TTC549 (cell line): ENCODE measurements around the gene GFRA1.

Experiments
- FAIRE-seq: peaks from 2 replicates; lab custom pipeline; 2012; peaks lifted over from hg19 to GRCh38; lab: Jason Lieb, UNC

Gene GFRA1

DNA sequence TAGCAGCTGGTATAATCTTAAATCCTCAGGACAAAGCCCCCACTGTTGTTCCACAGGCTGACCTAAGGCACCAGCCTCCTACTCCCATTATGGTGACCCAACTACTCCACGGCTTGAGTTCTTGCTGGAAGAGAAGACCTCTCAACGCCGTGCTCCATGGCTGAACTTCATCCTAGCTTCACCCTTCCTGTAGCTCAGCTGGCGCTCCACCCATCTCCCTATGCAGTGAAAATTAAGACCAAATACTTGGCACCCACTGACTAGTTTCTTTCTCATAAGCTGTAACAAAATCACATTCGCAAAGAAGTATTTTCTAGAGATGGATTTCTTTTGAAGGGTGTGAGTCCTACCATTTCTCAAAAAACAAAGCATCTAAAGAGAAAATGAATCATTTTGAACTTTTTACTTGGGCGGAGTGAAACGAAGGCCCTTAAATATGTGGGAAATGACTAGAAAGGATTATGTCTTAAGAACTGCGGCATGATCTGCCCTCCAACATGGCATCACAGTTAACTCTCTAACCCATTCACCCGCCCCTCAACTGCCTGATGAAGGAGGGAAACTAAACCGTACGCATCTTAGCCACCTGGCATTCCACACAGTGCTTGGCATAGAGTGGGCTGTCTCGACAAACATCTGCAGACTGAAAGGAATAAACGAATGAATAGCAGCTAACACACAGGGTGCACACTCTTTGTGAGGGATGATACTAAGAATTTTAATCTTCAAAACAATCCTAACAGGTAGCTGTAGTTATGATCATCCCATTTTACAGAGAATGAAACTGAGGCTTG lies 32.7 kb downstream of the GFRA1 start:
- no peak for FAIRE-seq

DNA sequence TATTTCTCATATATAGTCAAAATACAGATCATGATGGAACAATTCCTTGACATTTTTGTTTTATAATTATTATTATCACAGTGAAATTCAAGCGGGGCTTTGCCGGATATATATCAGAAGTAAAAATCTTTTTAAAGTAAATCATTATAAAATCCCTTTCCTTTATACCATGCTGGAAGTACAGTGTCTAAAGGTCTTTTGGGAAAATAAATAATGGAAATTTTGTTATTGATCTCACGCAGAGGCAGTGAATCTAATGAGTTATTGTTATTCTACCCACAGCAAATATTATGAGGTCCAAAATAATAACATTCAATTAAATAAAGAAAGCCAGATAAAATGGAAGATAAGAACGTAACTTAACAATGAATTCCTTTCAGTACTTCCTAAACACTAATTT lies 33.8 kb downstream of the GFRA1 start:
- FAIRE-seq: no peak

DNA sequence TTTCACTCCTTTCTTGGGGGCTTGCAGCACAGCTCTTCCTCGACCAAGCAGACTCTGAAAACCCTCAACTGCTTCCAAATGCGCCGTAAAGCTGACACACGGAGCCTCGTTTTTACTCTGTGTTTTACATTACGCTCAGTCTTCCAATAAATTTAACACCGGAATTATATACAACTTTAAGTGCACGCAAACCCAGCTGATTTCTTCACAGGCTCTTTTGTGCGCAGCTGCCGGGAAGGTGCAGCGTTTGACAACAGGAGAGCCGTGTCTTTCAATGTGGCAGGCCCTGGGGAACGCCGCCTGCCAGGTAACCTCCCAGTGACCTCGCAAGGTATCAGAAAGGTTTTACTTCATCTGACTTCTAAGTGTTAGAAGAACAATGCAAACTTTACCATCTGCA lies 35.0 kb downstream of the GFRA1 start:
- no peak for FAIRE-seq

DNA sequence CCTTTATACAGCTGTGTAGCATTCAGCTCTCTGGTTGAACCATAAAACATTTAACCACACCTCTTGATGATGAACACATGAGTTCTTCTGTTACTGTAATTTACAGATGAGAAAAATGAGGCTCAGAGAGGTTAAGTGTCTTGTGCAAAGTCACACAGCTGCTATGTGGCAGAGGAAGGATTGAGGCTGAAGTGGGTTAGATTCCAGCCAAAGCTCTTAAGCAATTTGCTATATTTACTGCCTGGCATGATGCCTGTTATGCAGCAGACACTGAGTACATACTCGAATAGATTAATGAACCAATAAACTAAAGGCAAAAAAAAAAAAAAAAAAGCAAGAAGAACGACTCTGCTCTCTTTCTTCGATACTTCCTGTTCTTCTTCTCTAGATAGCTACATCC lies 35.7 kb downstream of the GFRA1 start:
- no peak for FAIRE-seq

DNA sequence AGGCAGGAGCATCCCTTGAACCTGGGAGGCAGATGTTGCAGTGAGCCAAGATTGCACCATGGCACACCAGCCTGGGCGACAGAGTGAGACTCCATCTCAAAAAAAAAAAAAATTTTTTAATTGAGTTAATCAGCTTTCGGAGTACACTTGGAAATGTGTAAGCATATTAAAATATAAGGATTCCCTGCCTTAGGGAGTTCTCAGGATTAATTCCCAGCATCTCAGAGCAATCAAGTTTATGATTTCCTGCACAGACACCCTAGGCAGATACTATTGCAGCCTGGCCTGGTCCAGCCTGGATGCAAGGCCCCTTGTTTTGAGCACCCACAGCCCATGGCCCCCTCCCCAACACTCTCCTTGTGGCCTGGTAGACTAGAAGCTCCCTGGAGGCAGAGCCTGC lies 39.8 kb downstream of the GFRA1 start:
- no peak for FAIRE-seq

DNA sequence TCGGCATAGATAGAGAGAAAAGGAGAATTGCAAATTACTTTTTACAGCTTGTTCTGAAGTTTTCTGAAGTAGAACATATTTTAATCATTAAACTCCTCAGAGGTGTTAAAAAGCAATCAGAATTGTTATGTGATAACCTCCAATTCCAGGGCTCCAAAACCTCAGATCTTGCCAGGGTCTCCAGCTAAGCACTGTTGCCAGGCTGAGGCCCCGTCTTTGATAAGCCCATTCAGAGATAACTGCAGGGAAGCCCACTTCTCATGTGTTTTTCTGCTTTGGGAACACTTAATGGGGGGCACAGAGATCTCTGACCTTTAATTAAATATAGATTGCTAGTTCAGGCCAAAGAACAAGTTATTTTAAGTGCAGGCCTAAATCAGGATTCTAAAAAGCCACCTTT lies 40.4 kb downstream of the GFRA1 start:
- FAIRE-seq: no peak

DNA sequence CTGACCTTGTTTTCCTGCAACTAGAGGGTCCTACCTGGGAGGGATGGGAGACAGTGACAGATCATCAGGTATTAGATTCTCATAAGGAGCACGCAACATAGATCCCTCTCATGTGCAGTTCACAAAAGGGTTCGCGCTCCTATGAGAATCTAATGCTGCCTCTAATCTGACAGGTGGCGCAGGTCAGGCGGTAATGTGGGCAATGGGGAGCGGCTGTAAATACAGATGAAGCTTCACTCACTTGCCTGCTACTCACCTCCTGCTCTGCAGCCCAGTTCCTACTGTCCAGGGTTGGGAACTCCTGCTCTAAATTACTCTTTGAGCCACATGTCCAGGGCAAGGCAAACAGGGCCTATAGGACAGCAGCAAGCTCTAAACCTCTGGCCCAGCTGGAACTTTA lies 46.2 kb downstream of the GFRA1 start:
- FAIRE-seq: no peak

DNA sequence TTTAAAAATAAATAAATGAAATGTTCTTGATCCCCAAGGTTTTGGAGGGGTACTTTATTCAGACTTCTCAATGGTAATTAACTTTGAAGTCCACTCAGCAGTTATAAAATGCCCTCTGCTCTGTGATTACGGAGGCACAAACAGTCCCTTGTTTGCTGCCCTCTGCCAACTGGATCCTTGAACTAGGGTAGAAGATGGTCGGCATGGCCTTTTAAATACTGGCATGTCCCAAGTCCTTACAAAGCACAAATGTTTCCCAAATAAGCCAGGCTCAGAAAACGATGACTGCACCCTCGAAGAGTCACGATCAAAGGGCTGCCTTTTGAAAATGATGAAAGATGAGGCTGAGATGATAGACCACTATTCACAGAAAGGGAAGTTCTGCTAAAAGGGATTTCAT lies 47.0 kb downstream of the GFRA1 start:
- FAIRE-seq: no peak

DNA sequence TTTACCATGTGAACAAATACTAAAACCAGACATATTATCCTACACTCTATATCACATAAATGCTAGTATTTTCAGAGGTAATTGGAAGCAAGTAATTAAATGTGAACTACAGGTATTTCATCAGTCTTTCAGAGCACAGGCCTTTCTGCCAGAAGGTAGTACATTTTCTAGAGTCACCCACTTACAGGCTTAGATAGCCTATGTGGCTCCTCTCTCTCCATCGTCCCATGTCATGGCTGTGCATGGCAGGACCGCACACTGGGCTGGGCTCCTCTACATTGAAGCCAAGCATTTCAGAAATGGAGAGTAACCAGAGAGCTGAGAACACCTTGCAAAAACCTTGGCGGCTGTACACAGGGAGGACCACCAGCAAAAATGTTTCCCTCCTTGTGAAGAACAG lies 49.7 kb downstream of the GFRA1 start:
- FAIRE-seq: no peak

DNA sequence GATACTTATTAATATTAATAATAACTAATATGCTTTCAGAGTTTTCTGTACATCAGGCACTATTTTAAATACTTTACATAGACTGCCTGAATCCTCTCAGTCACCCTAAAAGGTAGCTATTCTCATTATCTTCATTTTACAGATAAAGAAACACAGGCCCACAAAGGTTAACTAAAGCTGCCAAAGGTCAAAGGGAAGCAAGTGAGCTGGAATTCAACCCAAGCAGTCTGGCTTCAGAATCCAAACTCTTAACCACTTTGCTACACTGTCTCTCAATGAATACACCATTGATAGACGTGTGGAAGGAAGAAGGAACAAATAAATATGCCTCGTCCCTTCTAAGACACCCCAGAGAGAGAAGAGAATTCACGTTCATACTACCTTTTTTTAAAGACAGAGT lies 52.0 kb downstream of the GFRA1 start:
- FAIRE-seq: no peak

DNA sequence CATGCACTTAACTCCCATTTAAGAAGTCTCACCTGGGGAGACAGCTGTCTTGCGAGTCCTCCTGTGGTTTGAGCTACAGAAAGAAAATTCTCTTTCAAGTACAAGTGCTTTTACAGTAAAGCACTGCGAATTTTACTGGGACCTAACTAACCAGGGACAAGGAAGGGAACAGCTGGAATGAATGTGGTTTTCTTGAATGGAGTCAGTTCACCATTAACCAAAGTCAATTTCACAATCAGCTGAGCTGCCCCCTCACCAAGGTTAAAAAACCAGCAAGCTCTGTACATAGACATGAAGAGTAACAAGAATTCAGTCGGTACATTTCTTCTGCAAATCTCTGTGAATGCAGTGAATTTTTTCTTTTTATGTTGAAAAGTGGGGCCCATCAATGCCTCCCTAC lies 56.3 kb downstream of the GFRA1 start:
- FAIRE-seq: no peak

DNA sequence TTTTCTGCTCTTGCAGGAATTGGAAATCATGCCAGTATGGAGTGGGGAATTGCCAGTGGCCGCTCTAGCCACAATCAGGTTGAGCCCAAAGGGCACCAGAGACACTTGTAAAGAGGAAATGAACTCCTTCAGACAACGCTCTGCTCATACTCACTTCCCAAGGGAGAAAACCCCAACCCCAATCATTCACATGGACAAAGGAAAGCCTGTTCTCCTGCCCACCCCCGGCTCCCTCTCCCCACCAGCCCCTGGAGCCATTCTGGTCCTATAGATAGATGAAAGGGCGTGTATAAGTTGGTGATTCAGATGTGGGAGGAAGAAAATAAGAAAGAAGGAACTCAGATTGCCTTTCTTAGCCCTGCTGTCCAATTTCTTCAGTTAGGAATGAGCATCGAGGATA lies 57.4 kb downstream of the GFRA1 start:
- FAIRE-seq: no peak

DNA sequence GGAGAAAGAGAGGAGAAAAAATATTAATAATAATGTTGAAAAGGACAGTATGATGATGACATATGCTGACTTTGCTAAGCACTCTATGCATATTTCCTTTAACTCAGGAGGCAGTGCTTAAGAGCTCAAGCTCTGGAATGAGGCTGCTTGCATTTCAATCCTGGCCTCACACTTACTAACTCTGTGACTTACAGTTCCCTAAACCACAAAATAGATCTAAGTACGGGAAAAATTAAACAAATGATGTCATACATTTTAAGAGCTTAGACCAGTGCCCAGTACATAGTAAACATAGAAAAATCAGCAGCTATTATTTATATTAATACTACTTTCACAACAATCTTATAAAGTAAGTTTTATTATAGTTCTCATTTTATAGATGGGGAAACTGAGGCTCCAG lies 61.3 kb downstream of the GFRA1 start:
- FAIRE-seq: no peak

DNA sequence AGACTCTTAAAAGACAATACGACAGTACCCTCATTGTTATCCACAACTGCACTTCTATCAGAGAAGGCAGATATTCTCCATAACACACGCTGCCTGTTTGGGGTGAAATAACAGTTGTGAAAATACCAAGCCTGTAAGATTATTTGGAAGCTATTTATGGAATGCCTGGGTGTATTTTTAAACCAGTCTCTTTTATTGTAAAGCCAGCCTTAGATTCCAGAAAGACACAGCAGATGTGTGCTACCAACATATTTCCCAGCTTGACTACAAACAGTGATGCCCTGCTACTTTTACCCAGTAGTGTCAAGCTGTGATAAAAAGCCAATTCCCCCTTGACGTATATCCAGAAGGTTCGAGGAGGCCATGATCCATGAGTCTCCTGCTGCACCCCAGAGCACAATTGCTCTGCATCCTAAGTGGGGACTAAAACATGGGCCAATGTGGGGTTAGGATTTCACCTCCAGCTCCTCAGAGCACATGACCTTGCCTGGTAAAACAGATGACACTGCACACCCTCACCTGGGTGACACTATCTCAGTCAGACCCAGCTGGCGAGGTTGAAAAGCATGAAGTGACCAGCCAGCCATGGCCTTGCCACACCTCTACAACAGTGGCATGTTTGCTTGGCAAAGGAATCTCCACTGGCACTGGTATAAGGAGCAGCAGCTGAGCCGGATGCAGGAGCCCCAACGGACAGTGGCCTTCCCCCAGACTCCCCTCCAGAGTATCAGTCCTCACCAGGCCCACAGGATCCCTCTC lies 62.2 kb downstream of the GFRA1 start:
- FAIRE-seq: no peak

DNA sequence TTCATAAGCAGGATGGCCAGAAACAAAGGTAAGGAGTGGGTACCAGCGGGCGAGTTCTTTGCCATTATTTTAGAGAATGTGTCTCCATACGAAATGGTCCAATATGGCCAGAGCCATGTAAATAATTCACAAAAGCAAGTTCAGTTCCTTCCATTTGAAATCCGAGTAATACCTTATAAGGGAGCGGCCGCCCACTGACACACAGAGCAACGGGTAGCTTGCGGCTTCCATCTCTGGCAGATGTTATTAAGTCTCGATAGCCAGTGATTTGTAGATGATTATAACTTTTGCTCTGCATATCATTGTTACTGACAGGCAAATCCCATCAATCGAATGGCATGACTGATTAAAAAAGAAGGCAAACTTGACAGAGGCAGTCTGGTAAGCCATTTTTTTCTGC lies 63.2 kb downstream of the GFRA1 start:
- no peak for FAIRE-seq

DNA sequence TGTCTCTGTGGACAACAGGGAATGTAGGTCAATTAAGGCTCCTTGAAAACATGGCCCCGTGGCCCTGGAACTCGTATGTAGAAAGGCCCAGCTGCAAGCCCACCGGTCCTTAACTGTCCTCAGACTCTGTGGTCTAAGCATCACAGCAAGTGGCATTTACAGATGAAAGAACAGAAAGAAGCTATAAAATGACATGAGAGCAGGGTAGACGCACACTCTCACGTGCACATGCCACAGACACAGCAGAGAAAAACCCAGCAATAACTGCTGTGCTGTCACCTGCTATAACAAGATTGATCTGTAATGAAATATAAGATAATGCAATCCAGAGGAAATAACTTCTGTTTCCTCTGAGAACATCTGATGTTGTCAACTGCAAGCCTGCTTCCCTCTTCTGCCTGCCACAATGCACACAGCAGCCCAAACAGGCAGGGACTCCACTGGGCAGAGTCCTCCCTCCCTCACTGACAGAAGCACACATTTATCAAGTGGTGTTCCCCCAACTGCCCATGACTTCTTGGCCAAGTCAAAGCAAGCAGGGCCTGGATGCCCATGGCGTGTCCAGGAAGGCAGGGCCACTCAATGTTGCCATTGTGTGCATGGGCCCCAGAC lies 63.9 kb downstream of the GFRA1 start:
- no peak for FAIRE-seq

DNA sequence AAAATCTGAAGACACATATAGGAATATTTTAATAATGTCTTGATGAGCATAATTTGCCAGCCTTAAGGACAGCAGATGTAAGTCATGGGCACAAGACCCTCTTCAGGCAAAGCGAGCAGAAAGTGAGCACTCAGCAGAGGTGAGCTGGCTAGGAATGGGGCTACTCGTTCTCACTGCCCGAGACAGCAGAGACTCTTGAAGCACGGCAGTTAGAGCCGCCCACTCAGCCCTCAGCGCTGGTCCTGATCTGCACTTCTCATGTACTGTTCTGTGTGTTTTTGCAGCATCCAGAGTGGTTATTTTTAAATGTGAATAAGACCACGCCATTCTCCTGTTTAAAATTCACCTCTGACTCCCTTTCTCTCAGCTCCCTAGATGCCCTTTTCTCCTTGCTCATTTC lies 65.3 kb downstream of the GFRA1 start:
- FAIRE-seq: no peak

DNA sequence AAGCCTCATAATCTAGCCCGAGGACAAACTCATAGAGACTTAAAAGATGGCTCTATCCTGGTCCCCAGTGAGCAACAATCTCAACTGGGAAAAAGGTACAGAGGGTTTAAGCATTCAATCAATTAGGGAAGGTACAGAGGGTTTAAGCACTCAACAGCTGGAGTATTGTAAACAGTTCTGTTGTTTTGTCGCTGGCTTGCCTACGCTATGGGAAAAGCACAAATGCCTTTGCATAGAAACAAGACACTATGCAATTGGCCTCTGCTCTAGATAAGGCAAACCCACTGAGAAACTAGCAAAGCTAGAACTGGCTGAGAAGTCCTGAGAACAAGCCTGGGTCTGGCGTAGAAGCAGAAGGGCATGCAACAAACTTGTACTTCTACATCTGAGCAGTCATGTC lies 69.3 kb downstream of the GFRA1 start:
- no peak for FAIRE-seq

DNA sequence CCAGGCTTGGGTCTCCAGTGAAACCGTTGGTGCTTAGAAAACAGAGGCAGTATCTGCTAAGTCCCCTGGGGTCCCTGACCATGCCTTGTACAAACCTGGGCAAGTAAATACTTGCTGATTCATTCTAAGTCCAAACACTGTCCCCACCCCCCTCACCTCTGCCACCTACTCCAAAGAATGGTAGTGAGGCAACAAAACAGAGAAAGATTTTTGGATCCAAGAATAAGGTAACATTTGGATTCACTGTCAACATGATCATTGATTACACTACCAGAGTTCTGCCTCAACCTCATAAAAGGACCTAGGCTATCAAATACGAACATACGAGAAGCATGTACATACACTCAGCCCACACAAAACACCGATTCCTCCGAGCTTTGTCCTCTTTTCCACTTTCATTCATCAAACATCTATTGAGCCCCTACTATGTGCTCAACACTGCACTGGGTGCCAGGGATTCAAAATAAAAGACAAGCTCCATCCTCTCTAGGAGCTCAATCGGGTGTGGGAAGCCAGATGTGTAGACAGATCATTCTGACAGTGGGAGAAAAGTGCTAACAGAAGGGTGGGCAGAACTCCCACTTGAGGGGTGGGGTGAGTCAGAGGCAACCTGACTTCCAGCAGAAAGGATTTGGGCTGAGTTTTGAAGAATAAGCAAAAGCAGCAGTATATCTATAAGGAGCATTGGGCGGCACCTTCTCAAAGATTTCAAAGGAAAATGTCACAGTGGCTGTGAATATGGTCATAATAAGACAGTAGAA lies 71.2 kb downstream of the GFRA1 start:
- no peak for FAIRE-seq

DNA sequence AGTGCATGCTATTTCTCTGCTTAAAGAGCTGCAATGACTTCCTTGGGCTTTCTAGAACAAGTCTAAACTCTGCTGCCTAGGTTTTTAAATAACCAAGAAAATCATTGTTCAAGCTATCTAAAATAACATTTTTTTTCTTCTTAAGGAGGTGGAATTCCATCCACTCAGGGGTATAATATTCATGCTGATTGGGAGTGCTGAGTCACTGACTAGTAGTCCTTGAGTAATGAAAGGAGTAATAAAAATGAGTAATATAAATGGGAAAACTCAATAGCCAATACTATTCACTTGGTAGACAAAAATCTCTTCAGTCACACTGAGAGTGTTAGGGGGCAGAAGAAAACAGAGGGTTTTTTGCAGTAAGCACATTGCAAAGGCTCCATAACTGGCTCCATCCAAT lies 72.0 kb downstream of the GFRA1 start:
- no peak for FAIRE-seq

DNA sequence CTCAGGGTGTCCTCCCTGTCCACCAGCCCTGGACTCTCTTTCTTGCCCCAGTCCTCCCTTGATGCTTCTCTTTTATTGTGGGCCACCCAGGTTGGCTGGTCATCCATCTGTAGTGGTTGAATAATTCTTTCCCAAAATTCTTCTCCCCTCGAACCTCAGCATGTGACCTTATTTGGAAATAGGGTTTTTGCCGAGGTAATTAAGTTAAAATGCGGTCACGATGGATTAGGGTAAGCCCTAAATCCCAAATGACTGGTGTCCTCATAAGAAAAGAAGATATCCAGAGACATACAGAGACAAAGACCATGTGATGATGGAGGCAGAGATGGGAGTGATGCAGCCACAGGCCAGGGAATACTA lies 74.3 kb downstream of the GFRA1 start:
- FAIRE-seq: no peak

DNA sequence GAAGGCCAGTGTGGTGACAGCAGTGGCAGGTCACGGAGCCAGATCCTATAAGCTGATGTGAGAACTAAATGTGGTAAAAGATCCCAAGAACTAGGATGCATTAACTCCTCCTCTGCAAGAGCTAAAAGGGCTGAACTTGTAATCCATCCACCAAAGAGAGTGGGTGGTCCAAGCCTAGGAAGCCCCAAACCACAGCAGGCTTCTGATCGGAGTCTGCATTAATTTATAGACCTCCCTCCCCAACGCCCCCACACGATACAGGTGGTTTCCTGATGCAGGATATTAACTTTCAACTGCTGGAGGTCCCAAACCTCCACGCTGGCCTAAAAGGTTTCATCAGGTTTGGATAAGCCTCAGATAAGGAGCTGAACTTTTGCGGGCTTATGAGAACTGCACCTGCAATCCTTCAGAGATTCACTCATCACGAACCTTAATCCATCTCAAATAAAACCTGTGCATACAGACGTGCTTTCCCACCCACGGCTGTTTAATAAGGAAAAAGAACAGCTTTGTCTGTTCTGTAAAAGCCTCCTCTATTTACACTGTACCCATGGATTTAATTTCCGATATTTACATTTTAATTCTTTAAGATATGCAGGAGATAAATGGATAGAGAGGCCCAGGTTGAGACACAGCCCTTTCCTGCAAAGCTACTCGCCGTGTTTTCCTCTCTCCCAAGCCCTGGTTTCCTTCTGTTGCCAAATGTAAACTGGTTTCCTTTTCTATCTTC lies 74.9 kb downstream of the GFRA1 start:
- no peak for FAIRE-seq
